Spinal cord (tissue), 10 donors: ENCODE results near the gene TGM5. TPM values are rescaled to one million over a fixed set of nuclear protein-coding genes. Genes with fewer than 3 reads are reported as not detected.
A peak's percentile ranks its signal among the peaks of the same experiment; 100 is the strongest.
"Not testable (repeated sequence)": the region's sequence is repeated elsewhere in the genome, so short reads cannot be mapped to it uniquely, and the experiment has no call there.

Source experiments
- DNase-seq, 6 donors: peaks; one replicate each; pipeline versions ENCODE4 v3.0.0 to v3.0.0-alpha.2; 2013 to 2015; ENCODE audit warnings: low spot score in 6 of 6, low read depth in 4 of 6
- H3K27ac ChIP-seq: one replicate; pipeline ENCODE4 v1.5.1; 2013; ENCODE audit warnings: low read depth, low read length, control low read depth
- H3K27me3 ChIP-seq: one replicate; pipeline ENCODE4 v1.6.1; 2013; ENCODE audit warnings: low read length; ENCODE audit not compliant: control insufficient read depth, insufficient read depth
- H3K36me3 ChIP-seq: one replicate; pipeline ENCODE4 v1.6.1; 2013; ENCODE audit warnings: low read length; ENCODE audit not compliant: control insufficient read depth, insufficient read depth
- H3K4me1 ChIP-seq: one replicate; pipeline ENCODE4 v1.6.1; 2013; ENCODE audit warnings: low read length; ENCODE audit not compliant: control insufficient read depth, insufficient read depth
- H3K4me3 ChIP-seq: one replicate; pipeline ENCODE4 v1.5.1; 2013; ENCODE audit warnings: low read depth, low read length, control low read depth
- H3K9me3 ChIP-seq: one replicate; pipeline ENCODE4 v1.6.1; 2013; ENCODE audit warnings: low read length; ENCODE audit not compliant: control insufficient read depth, insufficient read depth
- WGBS: methylation state at CpG from one replicate; pipeline ENCODE4 v1.1.5; 2013; ENCODE audit warnings: missing lambda C conversion rate; ENCODE audit not compliant: insufficient coverage; 5-methylcytosine and 5-hydroxymethylcytosine counted together
- polyA plus RNA-seq, 2 donors: library from polyadenylated mRNA; unstranded; fragments of 120-200 nt; gene quantifications; one replicate each; pipeline ENCODE4 v1.2.1, GENCODE V29; 2013; ENCODE audit not compliant: insufficient read length in 2 of 2
- total RNA-seq, 2 donors: library from RNA; depleted of rRNA in 1 of 2; stranded (reverse); fragments of 120-200 nt in 1 of 2; fragments of >200 nt in 1 of 2; gene quantifications; one replicate each; pipeline versions ENCODE4 v1.2.3 to v1.2.4, GENCODE V29; 2013 to 2014
- donor health status: healthy.

The TGM5 gene
- total and polyA plus RNA-seq, 4 donors: 0.10 TPM; not detected in 3

DNA sequence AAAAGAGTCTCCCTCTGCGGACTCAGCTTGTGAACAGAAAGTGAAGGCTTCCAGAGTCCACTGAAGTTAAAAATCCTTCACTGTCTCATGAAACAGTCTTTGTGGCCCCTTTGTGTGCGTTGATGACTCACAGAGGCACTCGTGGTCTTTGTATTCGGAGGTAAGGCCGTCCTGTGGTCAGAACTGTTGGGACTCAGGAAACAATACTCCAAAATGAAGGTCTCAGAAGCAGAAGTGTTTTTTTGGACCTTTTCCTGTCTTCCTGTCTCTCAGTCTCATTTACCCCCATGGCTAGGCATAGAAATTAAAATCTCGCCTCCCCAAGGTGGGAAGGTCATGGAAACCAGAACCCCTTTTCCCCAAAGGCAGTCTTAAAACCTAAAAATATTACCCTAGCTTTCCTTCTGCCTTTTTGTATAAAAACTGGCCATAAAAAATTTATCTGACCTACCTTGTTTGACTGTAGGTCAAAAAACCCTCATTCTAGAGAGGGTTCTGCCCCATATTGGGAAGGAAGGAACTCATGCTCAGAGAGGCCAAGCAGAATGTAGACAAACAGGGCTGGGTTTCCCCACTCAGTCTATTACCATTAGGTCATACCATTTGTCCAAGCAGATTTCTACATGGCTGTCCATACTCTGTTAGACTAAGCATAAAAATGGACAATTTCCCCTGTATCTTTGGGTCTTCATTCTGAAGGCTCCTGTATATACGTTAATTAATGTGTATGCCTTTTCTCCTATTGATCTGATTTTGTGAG, 26.8 kb downstream of the TGM5 start:
- H3K36me3 ChIP-seq: no peaks in the 10 kb centered on the region
- no peaks in the 10 kb centered on the region for H3K9me3 ChIP-seq
- no peak for DNase-seq
- H3K27me3 ChIP-seq: no peaks in the 10 kb centered on the region
- H3K4me1 ChIP-seq: peaks cover 4% of the 10 kb centered on the region
- no peak overlapping the region for H3K27ac ChIP-seq
- 85% methylated on average over 5 of the region's 7 CpGs for WGBS
- H3K4me3 ChIP-seq: no peak overlapping the region

GRCh38 chr15:43238671-43239131, 28.0 kb downstream of the TGM5 start:
- Histone ChIP-seq H3K27me3 (no peaks in the 10 kb centered on the region), H3K9me3 (no peaks in the 10 kb centered on the region), H3K4me1 (peaks cover 4% of the 10 kb centered on the region), H3K27ac (no peak overlapping the region), H3K36me3 (no peaks in the 10 kb centered on the region), H3K4me3 (no peak overlapping the region)
- no peak for DNase-seq
- WGBS: 80% methylated on average over 9 of the region's 10 CpGs

- Histone ChIP-seq H3K9me3 (no peaks in the 10 kb centered on the region), H3K4me3 (no peak overlapping the region), H3K4me1 (peaks cover 4% of the 10 kb centered on the region), H3K27me3 (peaks cover 2% of the 10 kb centered on the region), H3K27ac (no peak overlapping the region), H3K36me3 (no peaks in the 10 kb centered on the region)
- 76% methylated on average over 5 of the region's 9 CpGs for WGBS
- no peak for DNase-seq
These were observed 28.8 kb downstream of the TGM5 start for GRCh38 chr15:43237842-43238470.

GRCh38 chr15:43235536-43235935, 31.2 kb downstream of the TGM5 start:
- no peak overlapping the region for H3K27ac ChIP-seq
- WGBS: 93% methylated on average over 6 of the region's 6 CpGs
- H3K36me3 ChIP-seq: no peaks in the 10 kb centered on the region
- peaks cover 4% of the 10 kb centered on the region for H3K4me1 ChIP-seq
- no peak overlapping the region for H3K4me3 ChIP-seq
- DNase-seq: no peak
- no peaks in the 10 kb centered on the region for H3K9me3 ChIP-seq
- peaks cover 2% of the 10 kb centered on the region for H3K27me3 ChIP-seq

GRCh38 chr15:43232289-43232874, 34.3 kb downstream of the TGM5 start:
- Histone ChIP-seq H3K4me1 (peaks cover 5% of the 10 kb centered on the region), H3K27me3 (peaks cover 2% of the 10 kb centered on the region), H3K27ac (no peak overlapping the region), H3K9me3 (no peaks in the 10 kb centered on the region), H3K36me3 (no peaks in the 10 kb centered on the region), H3K4me3 (no peak overlapping the region)
- WGBS: 92% methylated on average over 3 of the region's 3 CpGs
- no peak for DNase-seq

DNA sequence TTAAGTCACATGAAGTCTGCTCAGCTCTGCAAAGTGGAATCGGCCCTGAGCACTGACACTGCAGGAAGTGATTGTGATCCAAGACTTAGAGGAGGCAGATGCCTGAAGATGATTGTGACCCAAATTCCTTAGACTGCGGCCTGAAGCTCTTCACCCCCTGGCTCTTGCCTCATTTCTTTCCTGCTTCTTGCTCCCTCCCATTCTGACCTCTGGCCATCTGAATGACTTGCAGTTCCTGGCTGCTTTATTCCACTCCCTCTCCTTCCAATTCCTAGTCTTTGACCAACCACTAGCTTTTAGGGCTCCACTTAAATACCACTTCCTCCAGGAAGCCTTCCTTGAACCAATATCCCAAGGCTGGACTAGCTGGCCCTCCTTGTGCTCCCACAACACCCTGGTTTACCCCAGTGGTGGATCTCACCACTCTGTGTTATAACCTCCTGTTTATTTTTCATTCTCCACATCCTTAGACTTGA, 36.0 kb downstream of the TGM5 start:
- peaks cover 2% of the 10 kb centered on the region for H3K27me3 ChIP-seq
- H3K36me3 ChIP-seq: no peaks in the 10 kb centered on the region
- WGBS: 78% methylated on average over 2 of the region's 2 CpGs
- H3K27ac ChIP-seq: no peak overlapping the region
- H3K4me3 ChIP-seq: no peak overlapping the region
- peaks cover 5% of the 10 kb centered on the region for H3K4me1 ChIP-seq
- no peaks in the 10 kb centered on the region for H3K9me3 ChIP-seq
- DNase-seq: no peak

DNA sequence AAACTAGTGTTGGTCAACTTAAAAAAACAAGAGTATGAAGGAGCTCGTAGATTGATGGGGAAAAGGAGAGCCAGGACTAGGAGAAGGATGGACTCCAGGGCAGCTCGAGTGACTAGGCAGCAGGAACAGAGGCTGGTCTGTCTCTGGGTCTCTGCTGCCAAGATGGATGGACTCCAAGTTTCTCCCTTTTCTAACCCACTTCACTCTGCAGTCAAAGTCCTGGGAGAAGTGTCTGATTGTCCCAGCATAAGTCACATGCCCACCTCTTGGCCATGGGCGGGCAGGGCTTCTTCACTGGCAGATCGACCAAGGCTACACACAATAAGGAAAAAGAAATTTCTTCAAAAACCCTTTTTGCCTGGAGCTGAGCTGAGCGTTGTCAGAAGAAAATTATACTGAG, 36.8 kb downstream of the TGM5 start:
- DNase-seq: peak in 3 of 6 donors; percentile 15 to 70 (median 17)
- peaks cover 5% of the 10 kb centered on the region for H3K4me1 ChIP-seq
- H3K4me3 ChIP-seq: no peak overlapping the region
- H3K36me3 ChIP-seq: no peaks in the 10 kb centered on the region
- H3K27me3 ChIP-seq: peaks cover 2% of the 10 kb centered on the region
- H3K27ac ChIP-seq: no peak overlapping the region
- H3K9me3 ChIP-seq: no peaks in the 10 kb centered on the region
- WGBS: 49% methylated on average over 3 of the region's 5 CpGs

DNA sequence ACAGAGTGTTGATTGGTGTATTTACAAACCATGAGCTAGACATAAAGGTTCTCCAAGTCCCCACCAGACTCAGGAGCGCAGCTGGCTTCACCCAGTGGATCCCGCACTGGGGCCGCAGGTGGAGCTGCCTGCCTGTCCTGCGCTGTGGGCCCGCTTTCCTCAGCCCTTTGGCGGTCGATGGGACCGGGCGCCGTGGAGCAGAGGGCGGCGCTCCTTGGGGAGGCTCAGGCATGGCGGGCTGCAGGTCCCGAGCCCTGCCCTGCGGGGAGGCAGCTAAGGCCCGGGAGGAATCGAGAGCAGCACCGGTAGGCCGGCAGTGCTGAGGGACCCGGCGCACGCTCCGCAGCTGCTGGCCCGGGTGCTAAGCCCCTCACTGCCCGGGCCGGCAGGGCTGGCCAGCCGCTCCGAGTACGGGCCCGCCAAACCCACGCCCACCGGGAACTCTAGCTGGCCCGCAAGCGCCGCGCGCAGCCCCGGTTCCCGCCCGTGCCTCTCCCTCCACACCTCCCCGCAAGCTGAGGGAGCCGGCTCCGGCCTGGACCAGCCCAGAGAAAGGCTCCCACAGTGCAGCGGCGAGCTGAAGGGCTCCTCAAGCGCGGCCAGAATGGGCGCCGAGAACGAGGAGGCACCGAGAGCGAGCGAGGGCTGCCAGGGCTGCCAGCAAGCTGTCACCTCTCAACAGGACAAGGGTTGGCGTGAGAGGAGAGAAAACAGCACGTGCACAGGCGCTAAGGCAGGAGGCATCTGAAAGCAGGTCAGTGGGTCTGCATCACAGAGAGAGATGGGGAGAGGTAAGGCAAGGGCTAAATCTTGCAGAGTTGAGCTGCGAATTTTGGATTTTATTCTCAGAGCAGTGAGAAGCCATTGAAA, 40.1 kb downstream of the TGM5 start:
- Histone ChIP-seq H3K4me3 (no peak overlapping the region), H3K27ac (no peak overlapping the region), H3K36me3 (no peaks in the 10 kb centered on the region), H3K27me3 (no peaks in the 10 kb centered on the region), H3K9me3 (no peaks in the 10 kb centered on the region), H3K4me1 (peaks cover 5% of the 10 kb centered on the region)
- no peak for DNase-seq
- WGBS: 96% methylated on average over 56 of the region's 57 CpGs

- not testable (repeated sequence) for H3K27ac ChIP-seq, H3K27me3 ChIP-seq, H3K36me3 ChIP-seq, DNase-seq, H3K4me1 ChIP-seq, H3K9me3 ChIP-seq, H3K4me3 ChIP-seq
- 95% methylated on average over 11 of the region's 12 CpGs for WGBS
These were observed 40.8 kb downstream of the TGM5 start for GRCh38 chr15:43225950-43226255.
